Upper lobe of right lung (tissue), 1 donor: ENCODE results near the gene FRMD3. TPM values are rescaled to one million over a fixed set of nuclear protein-coding genes. Genes with fewer than 3 reads are reported as not detected.

Experiments used
- ATAC-seq: fragments of 200-7000 bp; cut with Tn5 transposase; one replicate; pipeline ENCODE4 v1.9.1; 2020; ENCODE audit warnings: mild to moderate bottlenecking, moderate library complexity
- DNase-seq: peaks from one replicate; pipeline ENCODE4 v3.0.0-alpha.2; 2020
- H3K27ac ChIP-seq: fragments of 200-600 bp; one replicate; pipeline ENCODE4 v1.8.0; 2022
- H3K27me3 ChIP-seq: fragments of 200-600 bp; one replicate; pipeline ENCODE4 v1.8.0; 2022; ENCODE audit warnings: mild to moderate bottlenecking
- H3K36me3 ChIP-seq: fragments of 200-600 bp; one replicate; pipeline ENCODE4 v1.8.0; 2022
- H3K4me1 ChIP-seq: fragments of 200-600 bp; one replicate; pipeline ENCODE4 v1.8.0; 2022
- H3K4me3 ChIP-seq: fragments of 200-600 bp; one replicate; pipeline ENCODE4 v1.8.0; 2022; ENCODE audit warnings: mild to moderate bottlenecking
- H3K9me3 ChIP-seq: fragments of 200-600 bp; one replicate; pipeline ENCODE4 v1.8.0; 2022
- CTCF ChIP-seq: fragments of 200-600 bp; IDR thresholded peaks from one replicate; pipeline ENCODE4 v1.8.0; 2022; ENCODE audit warnings: antibody characterized with exemption
- intact Hi-C: fragments of 100-400 bp; cut with DNase I; formaldehyde crosslinking; loops from one replicate; pipeline ENCODE4 v1.11.0; 2022
- total RNA-seq: library from RNA; stranded (reverse); fragmentation: NEBNext Ultra II Directional; extraction: Animal tissue kit (Norgen Biotek cat#: 25700); gene quantifications from one replicate; pipeline ENCODE4 v1.2.1, GENCODE V29; 2021
- donor health status: DM: no; HTN: yes; CAD: no; lungs with severe emphysema.

FRMD3 gene
- total RNA-seq, 1 donor from 2014 or later: 10.8 TPM

- H3K4me3 ChIP-seq: no peak overlapping the region
- no peak for TF ChIP-seq CTCF
- H3K27ac ChIP-seq: no peak overlapping the region
- H3K9me3 ChIP-seq: no peaks in the 10 kb centered on the region
- H3K4me1 ChIP-seq: peaks cover 13% of the 10 kb centered on the region
- intact Hi-C loops: no loop called here
- peaks cover 7% of the 10 kb centered on the region for H3K27me3 ChIP-seq
- DNase-seq (no peak), ATAC-seq (no peak)
- no peaks in the 10 kb centered on the region for H3K36me3 ChIP-seq
Observed at GRCh38 chr9:83536332-83536731, 1.9 kb downstream of the FRMD3 start.

GRCh38 chr9:83535736-83536135, 2.5 kb downstream of the FRMD3 start:
- Histone ChIP-seq H3K4me1 (peaks cover 13% of the 10 kb centered on the region), H3K36me3 (no peaks in the 10 kb centered on the region), H3K4me3 (no peak overlapping the region), H3K27me3 (peaks cover 7% of the 10 kb centered on the region), H3K9me3 (no peaks in the 10 kb centered on the region), H3K27ac (no peak overlapping the region)
- ATAC-seq (no peak), DNase-seq (no peak)
- no peak for TF ChIP-seq CTCF
- intact Hi-C loops: no loop called here

- H3K36me3 ChIP-seq: no peaks in the 10 kb centered on the region
- H3K9me3 ChIP-seq: no peaks in the 10 kb centered on the region
- no peak for DNase-seq
- no peak overlapping the region for H3K27ac ChIP-seq
- intact Hi-C loops: no loop called here
- no peak for TF ChIP-seq CTCF
- H3K4me3 ChIP-seq: no peak overlapping the region
- H3K4me1 ChIP-seq: peaks cover 5% of the 10 kb centered on the region
- ATAC-seq: no peak
- H3K27me3 ChIP-seq: peaks cover 7% of the 10 kb centered on the region
Observed at GRCh38 chr9:83533296-83533695, 4.9 kb downstream of the FRMD3 start.

GRCh38 chr9:83526901-83527300, 11.3 kb downstream of the FRMD3 start:
- no peak for DNase-seq
- H3K36me3 ChIP-seq: no peaks in the 10 kb centered on the region
- H3K4me3 ChIP-seq: no peak overlapping the region
- ATAC-seq: no peak
- intact Hi-C loops: no loop called here
- no peak for TF ChIP-seq CTCF
- no peak overlapping the region for H3K27ac ChIP-seq
- no peaks in the 10 kb centered on the region for H3K9me3 ChIP-seq
- no peaks in the 10 kb centered on the region for H3K4me1 ChIP-seq
- H3K27me3 ChIP-seq: no peaks in the 10 kb centered on the region

- Histone ChIP-seq H3K27ac (no peak overlapping the region), H3K4me1 (no peaks in the 10 kb centered on the region), H3K27me3 (no peaks in the 10 kb centered on the region), H3K9me3 (no peaks in the 10 kb centered on the region), H3K36me3 (no peaks in the 10 kb centered on the region), H3K4me3 (no peak overlapping the region)
- no peak for DNase-seq
- no peak for TF ChIP-seq CTCF
- ATAC-seq: no peak
- intact Hi-C loops: no loop called here
Observed at GRCh38 chr9:83526211-83526610, 12.0 kb downstream of the FRMD3 start.

GRCh38 chr9:83523684-83524083, 14.5 kb downstream of the FRMD3 start:
- H3K4me1 ChIP-seq: no peaks in the 10 kb centered on the region

More at GRCh38 chr9:83523684-83524083, 14.5 kb downstream of the FRMD3 start:
- DNase-seq (no peak), ATAC-seq (no peak)
- H3K4me3 ChIP-seq: no peak overlapping the region
- TF ChIP-seq CTCF: no peak
- no peak overlapping the region for H3K27ac ChIP-seq
- intact Hi-C loops: no loop called here
- no peaks in the 10 kb centered on the region for H3K27me3 ChIP-seq
- no peaks in the 10 kb centered on the region for H3K9me3 ChIP-seq
- no peaks in the 10 kb centered on the region for H3K36me3 ChIP-seq
